Transverse colon (tissue), 3 donors: ENCODE measurements around the gene SATB2.

Source experiments
- EP300 ChIP-seq: sonication (generic); formaldehyde crosslinking; IDR thresholded peaks from one replicate; pipeline ENCODE4 v1.6.1; 2017; ENCODE audit warnings: antibody characterized with exemption, low read depth
- POLR2A ChIP-seq: fragments of 450-650 bp; IDR thresholded peaks from one replicate; pipeline ENCODE4 v1.6.1; 2016; ENCODE audit warnings: antibody characterized with exemption, mild to moderate bottlenecking, moderate library complexity
- TF ChIP-seq, protein P1 (sequence below), 5 experiments: fragments of 200-600 bp in 3 of 5; fragments of 450-650 bp in 2 of 5; sonication (generic) in 3 of 5; IDR thresholded peaks; 1 replicate in 2 of 5; 2 replicates in 3 of 5; pipeline ENCODE4 v1.5.1; 2016 to 2017; ENCODE audit warnings: antibody characterized with exemption in 5 of 5, inconsistent platforms in 3 of 5, mild to moderate bottlenecking in 2 of 5, moderate library complexity in 1 of 5

DNA sequence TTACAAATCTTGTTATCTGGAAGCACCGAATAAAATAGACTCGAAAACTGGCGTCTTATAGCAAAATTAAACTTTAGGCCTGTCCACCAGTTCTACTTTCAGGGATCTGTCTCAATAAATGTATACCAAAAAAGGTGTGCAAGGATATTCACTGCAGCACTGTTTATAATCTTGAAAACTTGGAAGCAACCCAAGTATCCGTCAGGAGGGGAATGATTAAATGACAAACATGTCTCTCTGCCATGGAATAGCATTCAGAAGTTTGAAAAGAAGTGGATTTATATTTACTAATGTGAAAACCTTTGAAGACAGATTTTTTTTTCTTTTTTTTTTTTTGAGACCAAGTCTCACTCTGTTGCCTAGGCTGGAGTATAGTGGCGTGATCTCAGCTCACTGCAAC is 32.3 kb upstream of the SATB2 start:
- TF ChIP-seq, protein P1, sequence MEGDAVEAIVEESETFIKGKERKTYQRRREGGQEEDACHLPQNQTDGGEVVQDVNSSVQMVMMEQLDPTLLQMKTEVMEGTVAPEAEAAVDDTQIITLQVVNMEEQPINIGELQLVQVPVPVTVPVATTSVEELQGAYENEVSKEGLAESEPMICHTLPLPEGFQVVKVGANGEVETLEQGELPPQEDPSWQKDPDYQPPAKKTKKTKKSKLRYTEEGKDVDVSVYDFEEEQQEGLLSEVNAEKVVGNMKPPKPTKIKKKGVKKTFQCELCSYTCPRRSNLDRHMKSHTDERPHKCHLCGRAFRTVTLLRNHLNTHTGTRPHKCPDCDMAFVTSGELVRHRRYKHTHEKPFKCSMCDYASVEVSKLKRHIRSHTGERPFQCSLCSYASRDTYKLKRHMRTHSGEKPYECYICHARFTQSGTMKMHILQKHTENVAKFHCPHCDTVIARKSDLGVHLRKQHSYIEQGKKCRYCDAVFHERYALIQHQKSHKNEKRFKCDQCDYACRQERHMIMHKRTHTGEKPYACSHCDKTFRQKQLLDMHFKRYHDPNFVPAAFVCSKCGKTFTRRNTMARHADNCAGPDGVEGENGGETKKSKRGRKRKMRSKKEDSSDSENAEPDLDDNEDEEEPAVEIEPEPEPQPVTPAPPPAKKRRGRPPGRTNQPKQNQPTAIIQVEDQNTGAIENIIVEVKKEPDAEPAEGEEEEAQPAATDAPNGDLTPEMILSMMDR (IDR thresholded peaks at IDR 0.05) = no peak
- TF ChIP-seq POLR2A (no peak), EP300 (no peak)
